C1 segment of cervical spinal cord (tissue), 14 donors: Measurements from ENCODE around the gene ANKS1B.
"Not testable (repeated sequence)": the region's sequence is repeated elsewhere in the genome, so short reads cannot be mapped to it uniquely, and the experiment has no call there.

Experiments
- DNase-seq, 14 donors: peaks; one replicate each; lab custom pipeline; 2025; lab: John Stamatoyannopoulos, UW

The ANKS1B gene

GRCh38 chr12:99765469-99766114, 219.1 kb downstream of the ANKS1B start:
- DNase-seq, result no peak

- peak in 1 of 14 donors; percentile 66 for DNase-seq
Observed at GRCh38 chr12:99759444-99759843, 225.3 kb downstream of the ANKS1B start.

- DNase-seq, result no peak
Observed at GRCh38 chr12:99758997-99759396, 225.7 kb downstream of the ANKS1B start.

- no peak for DNase-seq
Observed at GRCh38 chr12:99752740-99753139, 232.0 kb downstream of the ANKS1B start.

- peak in 1 of 14 donors; percentile 34 for DNase-seq
Observed at GRCh38 chr12:99746538-99746937, 238.2 kb downstream of the ANKS1B start.

GRCh38 chr12:99745895-99746294, 238.8 kb downstream of the ANKS1B start:
- peak in 1 of 14 donors; percentile 28 for DNase-seq

- DNase-seq, result peak in 1 of 14 donors; percentile 9
Observed at GRCh38 chr12:99745121-99745520, 239.6 kb downstream of the ANKS1B start.

- DNase-seq, result no peak
Observed at GRCh38 chr12:99736760-99737269, 247.9 kb downstream of the ANKS1B start.

GRCh38 chr12:99732131-99732530, 252.6 kb downstream of the ANKS1B start:
- DNase-seq, result no peak

GRCh38 chr12:99722690-99723486, 261.8 kb downstream of the ANKS1B start:
- no peak for DNase-seq

- no peak for DNase-seq
Observed at GRCh38 chr12:99721715-99722275, 262.9 kb downstream of the ANKS1B start.

GRCh38 chr12:99720083-99720465, 264.7 kb downstream of the ANKS1B start:
- DNase-seq, result not testable (repeated sequence)

- DNase-seq, result not testable (repeated sequence)
Observed at GRCh38 chr12:99719411-99720082, 265.2 kb downstream of the ANKS1B start.

- not testable (repeated sequence) for DNase-seq
Observed at GRCh38 chr12:99715841-99716510, 268.8 kb downstream of the ANKS1B start.

- not testable (repeated sequence) for DNase-seq
Observed at GRCh38 chr12:99714921-99715320, 269.8 kb downstream of the ANKS1B start.

GRCh38 chr12:99713946-99714520, 270.7 kb downstream of the ANKS1B start:
- DNase-seq, result no peak

GRCh38 chr12:99712281-99712680, 272.5 kb downstream of the ANKS1B start:
- no peak for DNase-seq

- no peak for DNase-seq
Observed at GRCh38 chr12:99711246-99711645, 273.5 kb downstream of the ANKS1B start.

- DNase-seq, result no peak
Observed at GRCh38 chr12:99709619-99710018, 275.1 kb downstream of the ANKS1B start.

GRCh38 chr12:99709116-99709515, 275.6 kb downstream of the ANKS1B start:
- no peak for DNase-seq

GRCh38 chr12:99707883-99708282, 276.9 kb downstream of the ANKS1B start:
- no peak for DNase-seq
